Measurements from ENCODE around the gene OOSP1.

- no peak for TF ChIP-seq CTCF (optimal IDR thresholded peaks at IDR 0.05 in 1 of 3, IDR thresholded peaks at IDR 0.05 in 1 of 3, conservative IDR thresholded peaks at IDR 0.05 in 1 of 3; ENCODE audit: extremely low read depth in 1 of 3, insufficient read depth in 2 of 3, low read length in 3 of 3)
- no peak for TF ChIP-seq EZH2 (IDR thresholded peaks at IDR 0.05; ENCODE audit: low read length)
Measured at GRCh38 chr11:59962107-59962482, 23.9 kb downstream of the OOSP1 start.

All from keratinocyte (primary cell).